Omental fat pad (tissue), 4 donors: ENCODE results near the gene PGAP1. TPM values are rescaled to one million over a fixed set of nuclear protein-coding genes. Genes with fewer than 3 reads are reported as not detected.

Source experiments
- ATAC-seq: fragments of 150-250 bp; one replicate; pipeline ENCODE4 v1.9.1; 2016; ENCODE audit warnings: mild to moderate bottlenecking, moderate library complexity; ENCODE audit not compliant: low FRiP score
- DNase-seq: peaks from one replicate; pipeline ENCODE4 v3.0.0-alpha.2; 2019; ENCODE audit warnings: low spot score
- total RNA-seq, 4 donors: library from RNA; depleted of rRNA; stranded (reverse); fragments of >200 nt; gene quantifications; one replicate each; pipeline ENCODE4 v1.1.0, GENCODE V29; 2016
- TF ChIP-seq, protein P1 (sequence below), 3 donors: fragments of 450-650 bp; IDR thresholded peaks; one replicate each; pipeline ENCODE4 v1.5.1; 2016 to 2017; ENCODE audit warnings: antibody characterized with exemption in 3 of 3, mild to moderate bottlenecking in 3 of 3, moderate library complexity in 2 of 3

Gene PGAP1
- total RNA-seq, 4 donors from 2014 or later, result 7.9 to 87.5 (median 10.8) TPM

DNA sequence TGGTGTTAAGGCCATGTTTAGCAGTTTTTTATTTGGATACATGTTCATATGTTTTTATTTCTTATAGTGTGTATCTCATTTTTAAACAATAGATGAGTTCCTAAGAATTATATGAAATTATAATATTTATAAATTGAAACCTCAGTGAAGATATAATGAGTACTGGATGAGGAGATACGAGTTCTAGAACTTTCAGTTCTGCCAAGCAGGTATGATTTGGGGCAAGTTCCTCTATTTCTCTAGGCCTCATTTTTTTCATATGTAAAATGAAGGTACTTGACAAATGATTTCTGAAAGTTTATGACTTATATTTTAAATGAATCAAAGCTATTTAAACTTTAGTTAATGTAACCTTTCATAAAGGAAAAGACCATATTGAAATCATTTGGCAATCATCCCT, 8.2 kb upstream of the PGAP1 start:
- no peak for DNase-seq
- ATAC-seq, result no peak
- TF ChIP-seq, protein P1, sequence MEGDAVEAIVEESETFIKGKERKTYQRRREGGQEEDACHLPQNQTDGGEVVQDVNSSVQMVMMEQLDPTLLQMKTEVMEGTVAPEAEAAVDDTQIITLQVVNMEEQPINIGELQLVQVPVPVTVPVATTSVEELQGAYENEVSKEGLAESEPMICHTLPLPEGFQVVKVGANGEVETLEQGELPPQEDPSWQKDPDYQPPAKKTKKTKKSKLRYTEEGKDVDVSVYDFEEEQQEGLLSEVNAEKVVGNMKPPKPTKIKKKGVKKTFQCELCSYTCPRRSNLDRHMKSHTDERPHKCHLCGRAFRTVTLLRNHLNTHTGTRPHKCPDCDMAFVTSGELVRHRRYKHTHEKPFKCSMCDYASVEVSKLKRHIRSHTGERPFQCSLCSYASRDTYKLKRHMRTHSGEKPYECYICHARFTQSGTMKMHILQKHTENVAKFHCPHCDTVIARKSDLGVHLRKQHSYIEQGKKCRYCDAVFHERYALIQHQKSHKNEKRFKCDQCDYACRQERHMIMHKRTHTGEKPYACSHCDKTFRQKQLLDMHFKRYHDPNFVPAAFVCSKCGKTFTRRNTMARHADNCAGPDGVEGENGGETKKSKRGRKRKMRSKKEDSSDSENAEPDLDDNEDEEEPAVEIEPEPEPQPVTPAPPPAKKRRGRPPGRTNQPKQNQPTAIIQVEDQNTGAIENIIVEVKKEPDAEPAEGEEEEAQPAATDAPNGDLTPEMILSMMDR (IDR thresholded peaks at IDR 0.05), result no peak

DNA sequence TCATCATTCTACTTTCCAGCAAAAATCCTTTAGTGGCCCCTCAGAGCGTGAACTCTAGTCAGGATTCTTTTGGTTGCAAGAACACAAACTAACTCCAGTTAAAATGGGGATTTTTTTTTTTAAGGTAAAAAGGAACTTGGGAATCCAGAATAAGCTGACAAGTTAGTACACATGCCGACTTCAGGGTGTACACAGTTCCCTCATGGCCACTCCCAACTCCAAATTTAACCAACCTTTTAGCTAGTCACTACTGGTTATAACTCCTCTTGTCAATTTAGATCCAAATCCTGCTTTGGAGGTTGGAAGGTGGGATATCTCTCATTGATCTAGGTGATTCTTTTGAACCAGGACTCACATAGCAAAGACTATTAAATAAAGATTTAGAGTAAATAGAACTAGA, 5.0 kb upstream of the PGAP1 start:
- TF ChIP-seq, protein P1 (IDR thresholded peaks at IDR 0.05), result no peak
- DNase-seq (no peak), ATAC-seq (no peak)

DNA sequence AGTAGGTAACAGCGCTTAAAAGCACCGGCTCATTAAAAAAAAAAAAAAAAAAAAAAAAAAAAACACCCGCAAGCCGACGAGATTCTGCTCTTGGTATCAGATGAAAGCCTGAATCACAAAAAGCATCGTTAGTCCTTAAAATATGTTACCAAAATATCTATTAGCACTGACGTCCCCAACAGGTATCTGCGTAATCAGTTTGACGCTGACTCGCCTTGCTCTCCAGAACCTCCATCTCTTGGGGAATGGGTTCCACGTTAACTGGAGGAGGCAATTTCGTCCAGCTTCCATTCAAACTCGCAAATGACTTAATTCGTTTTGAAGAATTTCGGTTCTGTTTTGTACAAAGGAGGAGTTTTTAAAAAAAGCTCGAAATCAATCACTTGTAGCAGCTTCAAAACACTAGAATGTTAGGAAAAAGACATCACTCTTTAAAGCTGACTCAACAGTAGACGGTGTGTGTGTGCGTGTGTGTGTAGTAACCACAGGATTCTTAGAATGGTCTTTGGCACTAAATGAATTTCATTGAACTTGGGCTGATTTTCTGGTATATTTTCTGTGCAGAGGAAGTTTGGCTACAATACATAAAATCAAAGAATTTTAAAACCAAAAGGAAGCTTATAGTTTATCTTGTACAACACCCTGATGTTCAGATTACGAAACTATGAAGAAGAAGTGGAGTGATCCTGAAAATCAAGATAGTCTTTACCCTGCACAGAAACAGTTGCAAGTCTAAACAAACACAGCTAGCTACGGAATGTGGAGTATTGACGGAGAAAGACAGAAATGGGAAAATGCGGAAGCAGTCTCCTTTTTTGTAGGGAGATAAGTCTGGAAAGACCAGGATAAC, 1.1 kb upstream of the PGAP1 start:
- no peak for DNase-seq
- TF ChIP-seq, protein P1 (IDR thresholded peaks at IDR 0.05), result no peak
- ATAC-seq, result no peak

DNA sequence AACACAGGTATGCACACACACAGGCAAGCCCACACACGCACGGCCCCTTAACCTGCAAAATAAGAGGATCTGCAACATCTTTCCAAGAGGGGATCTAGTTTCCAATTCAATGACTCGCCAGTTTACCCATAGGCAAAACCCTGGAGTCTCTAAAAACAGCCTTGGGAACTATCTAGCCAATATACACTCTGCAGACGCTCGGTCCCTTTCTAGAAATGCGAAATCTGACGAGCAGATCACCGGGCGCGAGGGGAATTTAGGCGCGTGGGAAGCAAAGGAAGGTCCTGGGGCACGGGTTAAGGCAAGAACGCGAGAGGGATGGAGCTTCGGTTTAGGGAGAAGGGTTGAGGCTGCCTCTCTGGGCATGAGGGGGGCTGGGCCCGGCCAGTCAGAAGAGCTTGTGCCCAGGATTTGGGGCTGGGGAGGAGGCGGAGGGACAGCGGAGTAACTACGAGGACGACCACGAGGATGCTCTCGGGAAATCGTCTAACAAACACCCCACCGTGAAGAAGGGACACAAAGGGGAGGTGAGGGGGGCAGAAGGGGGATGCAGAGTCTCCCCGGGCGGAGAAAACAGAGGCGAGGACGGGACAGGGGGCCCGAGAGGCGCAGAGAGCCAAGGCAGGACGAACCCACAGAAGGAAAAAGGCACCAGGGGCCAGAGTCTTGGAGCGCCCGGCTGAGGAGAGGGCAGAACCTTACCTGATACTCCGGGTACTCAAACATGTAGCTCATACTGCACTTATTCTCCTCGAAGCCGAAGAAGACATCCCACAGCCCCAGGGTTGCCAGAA, 542 bp downstream of the PGAP1 start:
- DNase-seq, result no peak
- peak; percentile 50 for ATAC-seq

DNA sequence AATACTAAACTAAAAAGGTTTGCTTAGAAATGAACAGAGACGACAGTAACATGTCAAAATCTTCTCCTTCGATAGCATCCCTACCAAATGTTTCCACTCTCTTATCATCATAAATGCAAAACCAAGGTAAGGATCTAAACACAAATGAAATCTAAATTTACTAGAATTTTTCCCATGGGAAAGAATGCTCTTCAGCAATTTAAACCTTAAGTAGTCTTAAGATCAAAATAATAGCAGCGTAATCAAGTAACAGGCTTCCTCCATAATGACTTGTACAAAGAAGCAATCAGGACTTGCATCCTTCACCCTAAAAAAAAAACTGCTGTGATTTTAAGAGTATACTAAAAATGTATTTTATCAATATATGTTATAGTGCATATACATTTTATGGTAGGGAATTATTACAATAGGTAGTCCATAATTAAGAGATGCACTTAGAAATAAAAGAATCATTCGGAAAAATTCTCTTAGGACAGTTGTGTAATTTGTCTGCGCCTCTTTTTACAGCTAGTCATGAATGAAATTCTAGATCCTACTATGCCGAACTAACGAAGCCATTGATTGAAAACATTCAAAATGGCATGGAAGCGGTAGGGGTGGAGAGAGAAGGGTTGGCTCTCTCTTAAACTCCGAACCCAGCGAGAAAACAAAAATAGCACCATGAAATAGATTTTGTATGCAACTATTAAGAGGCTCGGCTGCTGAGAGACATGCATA, 1.3 kb downstream of the PGAP1 start:
- TF ChIP-seq, protein P1 (IDR thresholded peaks at IDR 0.05), result no peak
- ATAC-seq, result no peak
- DNase-seq, result no peak

More for the DNA sequence above, 542 bp downstream of the PGAP1 start:
- TF ChIP-seq, protein P1 (IDR thresholded peaks at IDR 0.05), result no peak

DNA sequence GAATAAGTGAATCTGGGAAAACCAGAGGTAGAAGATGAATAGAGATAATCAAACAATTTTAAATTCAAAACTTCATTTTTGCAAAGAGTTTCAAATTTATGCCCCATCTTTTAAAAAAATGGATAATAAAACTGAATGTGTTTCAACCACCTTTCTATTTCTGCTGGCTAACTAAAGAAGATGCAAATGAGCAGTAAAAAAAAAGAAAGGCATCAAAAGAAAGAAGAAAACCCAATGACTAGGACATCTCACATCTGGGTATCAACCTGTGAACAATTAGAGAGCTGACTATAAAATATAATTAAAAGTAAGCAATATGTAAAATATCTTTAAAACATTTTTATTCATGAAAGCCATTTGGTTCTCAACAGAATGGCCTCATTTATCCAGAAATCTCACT, 2.5 kb downstream of the PGAP1 start:
- TF ChIP-seq, protein P1 (IDR thresholded peaks at IDR 0.05), result no peak
- ATAC-seq (no peak), DNase-seq (no peak)
